Measurements from ENCODE around the gene ZNF804A.

ZNF804A gene

GRCh38 chr2:184927040-184927439 lies 328.7 kb downstream of the ZNF804A start:
- Histone ChIP-seq H3K27me3 (ENCODE audit: control insufficient read depth, low read length) (no peaks in the 10 kb centered on the region), H3K4me2 (ENCODE audit: low read length) (no peak overlapping the region), H3K9me3 (ENCODE audit: control insufficient read depth, insufficient read depth, low read length) (peaks cover 10% of the 10 kb centered on the region; the same call in 1 of the 2 replicates), H3K4me3 (ENCODE audit: low read length) (no peak overlapping the region), H3K4me1 (ENCODE audit: control insufficient read depth, low read length) (no peaks in the 10 kb centered on the region), H3K27ac (ENCODE audit: low read depth, low read length) (no peak overlapping the region), H3F3A (ENCODE audit: control insufficient read depth, insufficient read depth) (no peaks in the 10 kb centered on the region), H3K36me3 (ENCODE audit: control insufficient read depth, low read length) (no peaks in the 10 kb centered on the region), H3K9me2 (replicated peaks; ENCODE audit: control insufficient read depth, low read length) (no peaks in the 10 kb centered on the region), H3K79me2 (ENCODE audit: control insufficient read depth, low read length) (no peaks in the 10 kb centered on the region), H4K20me1 (ENCODE audit: control insufficient read depth, insufficient read depth, low read depth, low read length) (no peaks in the 10 kb centered on the region)
- no peak for TF ChIP-seq EZH2phosphoT487 (IDR thresholded peaks at IDR 0.05; ENCODE audit: borderline replicate concordance, low read length)
- TF ChIP-seq CTCF (IDR thresholded peaks at IDR 0.05; ENCODE audit: low read depth, low read length, poor library complexity, severe bottlenecking) = no peak

- Histone ChIP-seq H3K27ac (ENCODE audit: low read depth, low read length) (no peak overlapping the region), H3K4me2 (ENCODE audit: low read length) (no peak overlapping the region), H3K36me3 (ENCODE audit: control insufficient read depth, low read length) (no peaks in the 10 kb centered on the region), H3F3A (ENCODE audit: control insufficient read depth, insufficient read depth) (no peaks in the 10 kb centered on the region), H3K9me3 (ENCODE audit: control insufficient read depth, insufficient read depth, low read length) (peaks cover 3% of the 10 kb centered on the region; the same call in 1 of the 2 replicates), H3K9me2 (replicated peaks; ENCODE audit: control insufficient read depth, low read length) (no peaks in the 10 kb centered on the region), H4K20me1 (ENCODE audit: control insufficient read depth, insufficient read depth, low read depth, low read length) (no peaks in the 10 kb centered on the region), H3K4me3 (ENCODE audit: low read length) (no peak overlapping the region), H3K4me1 (ENCODE audit: control insufficient read depth, low read length) (no peaks in the 10 kb centered on the region), H3K27me3 (ENCODE audit: control insufficient read depth, low read length) (no peaks in the 10 kb centered on the region), H3K79me2 (ENCODE audit: control insufficient read depth, low read length) (no peaks in the 10 kb centered on the region)
- TF ChIP-seq CTCF (IDR thresholded peaks at IDR 0.05; ENCODE audit: low read depth, low read length, poor library complexity, severe bottlenecking) (no peak), EZH2phosphoT487 (IDR thresholded peaks at IDR 0.05; ENCODE audit: borderline replicate concordance, low read length) (no peak)
Observed at GRCh38 chr2:184936761-184937160, 338.4 kb downstream of the ZNF804A start.

GRCh38 chr2:184938221-184938985 lies 340.1 kb downstream of the ZNF804A start:
- no peaks in the 10 kb centered on the region for H3K4me1 ChIP-seq (ENCODE audit: control insufficient read depth, low read length)
- H3K27ac ChIP-seq (ENCODE audit: low read depth, low read length) = no peak overlapping the region
- H3F3A ChIP-seq (ENCODE audit: control insufficient read depth, insufficient read depth) = no peaks in the 10 kb centered on the region
- H4K20me1 ChIP-seq (ENCODE audit: control insufficient read depth, insufficient read depth, low read depth, low read length) = no peaks in the 10 kb centered on the region
- no peaks in the 10 kb centered on the region for H3K36me3 ChIP-seq (ENCODE audit: control insufficient read depth, low read length)
- TF ChIP-seq CTCF (IDR thresholded peaks at IDR 0.05; ENCODE audit: low read depth, low read length, poor library complexity, severe bottlenecking) (no peak), EZH2phosphoT487 (IDR thresholded peaks at IDR 0.05; ENCODE audit: borderline replicate concordance, low read length) (no peak)
- H3K4me3 ChIP-seq (ENCODE audit: low read length) = no peak overlapping the region
- H3K9me3 ChIP-seq (ENCODE audit: control insufficient read depth, insufficient read depth, low read length) = no peaks in the 10 kb centered on the region
- no peak overlapping the region for H3K4me2 ChIP-seq (ENCODE audit: low read length)
- no peaks in the 10 kb centered on the region for H3K27me3 ChIP-seq (ENCODE audit: control insufficient read depth, low read length)
- no peaks in the 10 kb centered on the region for H3K9me2 ChIP-seq (replicated peaks; ENCODE audit: control insufficient read depth, low read length)
- H3K79me2 ChIP-seq (ENCODE audit: control insufficient read depth, low read length) = no peaks in the 10 kb centered on the region
